ENCODE data around the gene NIPAL4.

DNA sequence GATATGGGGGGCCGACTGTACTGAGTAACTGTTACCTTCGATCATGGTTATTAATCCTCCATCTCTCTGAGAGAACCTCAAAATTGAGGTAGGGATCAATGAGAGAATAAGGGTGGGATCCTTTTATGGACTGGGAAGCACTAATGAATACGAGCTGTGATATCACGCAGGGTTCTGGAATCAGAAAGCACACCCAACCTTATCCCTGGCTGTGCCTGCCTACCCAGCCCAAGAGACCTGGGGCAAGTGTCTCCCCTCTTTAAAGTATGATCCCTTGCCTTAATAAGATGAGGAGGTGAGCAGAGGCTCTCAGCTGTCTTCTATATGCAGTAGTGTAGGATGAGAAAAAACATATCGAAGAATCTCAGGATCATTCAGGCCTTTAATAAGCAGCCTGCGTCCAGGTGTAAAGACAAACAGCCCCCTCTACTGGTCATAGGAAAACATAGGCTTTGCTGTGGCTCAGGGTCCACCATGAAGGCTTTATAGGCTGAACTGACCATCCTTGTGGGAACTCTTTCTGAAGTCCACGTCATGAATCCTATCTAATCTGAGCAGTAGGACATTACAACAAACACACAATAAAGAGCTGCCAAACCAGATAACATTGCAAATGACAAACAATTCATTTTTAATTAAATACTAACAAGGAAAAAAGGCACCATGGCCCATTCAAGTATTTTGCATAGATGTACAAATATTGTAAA lies 16.8 kb downstream of the NIPAL4 start:
- TF ChIP-seq CTCF (IDR thresholded peaks at IDR 0.05), result peak; percentile 19 to 62 (median 60)
- no peak for TF ChIP-seq POLR2A (IDR thresholded peaks at IDR 0.05)
